ENCODE results near the gene MAGI1.
"Not testable (repeated sequence)": the region's sequence is repeated elsewhere in the genome, so short reads cannot be mapped to it uniquely, and the experiment has no call there.

DNA sequence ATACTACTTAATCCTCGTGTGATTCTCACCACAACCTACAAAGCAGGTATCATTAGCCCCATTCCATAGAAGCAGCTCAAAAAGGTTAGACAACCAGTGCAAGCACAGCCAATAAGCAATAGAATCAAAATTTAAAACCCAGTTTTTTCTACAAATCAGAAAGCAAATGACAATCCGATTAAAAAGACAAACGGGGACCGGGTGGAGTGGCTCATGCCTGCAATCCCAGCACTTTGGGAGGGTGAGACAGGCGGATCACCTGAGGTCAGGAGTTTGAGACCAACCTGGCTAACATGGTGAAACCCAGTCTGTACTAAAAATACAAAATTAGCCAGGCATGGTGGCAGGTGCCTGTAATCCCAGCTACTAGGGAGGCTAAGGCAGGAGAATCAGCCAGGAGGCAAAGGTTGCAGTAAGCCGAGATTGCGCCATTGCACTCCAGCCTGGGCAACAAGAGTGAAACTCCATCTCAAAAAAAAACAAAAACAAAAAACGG is 430.7 kb downstream of the MAGI1 start:
- TF ChIP-seq CTCF (conservative IDR thresholded peaks at IDR 0.05 in 1 of 2, IDR thresholded peaks at IDR 0.05 in 1 of 2; ENCODE audit: low read depth in 1 of 2, low read length in 2 of 2); EZH2 (IDR thresholded peaks at IDR 0.05; ENCODE audit: low read length, missing control alignments): not testable (repeated sequence)
